RWPE2 (cell line): ENCODE measurements around the gene TANGO2.

ENCODE experiments used
- ATAC-seq: fragments of 200-7000 bp; cut with Tn5 transposase; 3 replicates; pipeline ENCODE4 v1.9.1; 2021; ENCODE audit warnings: low read depth
- DNase-seq: peaks from one replicate; pipeline ENCODE4 v3.0.0-alpha.2; 2020; ENCODE audit warnings: low spot score
- H3K27ac ChIP-seq: fragments of 450-650 bp; 2 replicates; pipeline ENCODE4 v1.5.1; 2017; ENCODE audit warnings: mild to moderate bottlenecking; ENCODE audit not compliant: poor library complexity, severe bottlenecking
- H3K27me3 ChIP-seq: fragments of 250-450 bp; sonication (Bioruptor Pico); 2 replicates; pipeline ENCODE4 v1.5.1; 2021; ENCODE audit warnings: mild to moderate bottlenecking, moderate library complexity; ENCODE audit not compliant: insufficient read depth, poor library complexity, severe bottlenecking
- H3K36me3 ChIP-seq: fragments of 250-450 bp; sonication (Bioruptor Pico); 2 replicates; pipeline ENCODE4 v1.5.1; 2020; ENCODE audit warnings: low read depth, mild to moderate bottlenecking, moderate library complexity
- H3K4me1 ChIP-seq: fragments of 250-450 bp; sonication (Bioruptor Pico); 2 replicates; pipeline ENCODE4 v1.5.1; 2021; ENCODE audit warnings: mild to moderate bottlenecking, moderate library complexity; ENCODE audit not compliant: insufficient read depth, poor library complexity, severe bottlenecking
- H3K4me3 ChIP-seq: fragments of 250-450 bp; sonication (Bioruptor Pico); 2 replicates; pipeline ENCODE4 v1.5.1; 2021; ENCODE audit warnings: mild to moderate bottlenecking, moderate library complexity; ENCODE audit not compliant: severe bottlenecking
- H3K9me3 ChIP-seq: fragments of 250-450 bp; sonication (Bioruptor Pico); 2 replicates; pipeline ENCODE4 v1.5.1; 2021; ENCODE audit warnings: mild to moderate bottlenecking, moderate library complexity; ENCODE audit not compliant: severe bottlenecking
- CTCF ChIP-seq: fragments of 450-650 bp; IDR thresholded peaks from one replicate; pipeline ENCODE4 v1.5.1; 2017; ENCODE audit warnings: mild to moderate bottlenecking, moderate library complexity; ENCODE audit not compliant: poor library complexity, severe bottlenecking

TANGO2 gene

GRCh38 chr22:19976671-19977070 lies 44.2 kb upstream of the TANGO2 start:
- Histone ChIP-seq H3K4me1 (peaks cover 12% of the 10 kb centered on the region), H3K4me3 (no peak overlapping the region), H3K27me3 (no peaks in the 10 kb centered on the region), H3K27ac (no peak overlapping the region), H3K9me3 (peaks cover 2% of the 10 kb centered on the region), H3K36me3 (peaks cover 11% of the 10 kb centered on the region; the same call in 1 of the 2 replicates)
- no peak for TF ChIP-seq CTCF
- ATAC-seq (no peak), DNase-seq (no peak)

DNA sequence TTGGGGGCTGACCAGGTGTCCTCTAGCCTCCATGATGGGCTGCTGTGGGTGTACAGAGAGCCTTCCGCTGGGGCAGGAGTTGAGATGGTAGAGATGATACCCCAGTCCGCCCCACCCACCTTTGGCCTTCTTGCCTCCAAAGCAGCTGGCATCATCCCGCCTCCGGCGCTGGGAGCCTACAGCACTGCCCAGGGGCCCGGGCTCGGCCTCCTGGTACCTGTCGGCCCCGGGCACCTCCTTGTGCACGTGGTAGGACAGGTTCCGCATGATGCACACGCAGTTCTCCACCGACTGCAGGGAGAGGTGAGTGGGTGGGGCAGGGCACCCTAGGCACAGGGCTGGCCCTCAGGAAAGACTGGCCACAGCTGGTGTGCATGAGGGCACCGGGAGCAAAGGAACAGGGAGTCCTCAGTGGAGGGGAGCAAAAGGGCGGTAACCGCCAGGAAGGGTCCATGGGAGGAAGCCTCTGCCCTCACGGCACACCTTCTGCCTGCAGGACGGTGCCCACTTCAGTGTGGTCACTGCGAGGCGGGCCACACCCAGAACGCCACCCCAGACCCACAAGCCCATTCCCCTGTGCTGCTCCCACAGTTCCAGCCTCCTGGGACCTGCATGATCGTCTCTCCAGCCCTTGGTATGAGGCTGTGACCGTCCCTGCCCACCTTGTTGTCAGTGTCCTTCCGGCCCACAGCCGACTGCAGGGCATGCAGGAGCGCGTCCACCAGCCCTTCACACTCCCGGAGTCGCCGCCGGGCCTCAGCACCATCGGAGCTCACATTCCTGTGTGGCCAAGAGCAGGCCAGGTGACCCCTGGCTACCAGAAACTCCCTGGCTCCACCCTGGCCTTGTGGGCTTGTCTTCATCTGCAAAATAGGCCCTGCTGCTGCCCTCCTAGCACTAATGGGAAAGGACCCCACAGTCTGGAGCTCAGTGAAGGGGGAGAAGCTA lies 43.3 kb upstream of the TANGO2 start:
- Histone ChIP-seq H3K36me3 (peaks cover 11% of the 10 kb centered on the region; the same call in 1 of the 2 replicates), H3K9me3 (peaks cover 2% of the 10 kb centered on the region), H3K4me3 (no peak overlapping the region), H3K27ac (no peak overlapping the region), H3K27me3 (no peaks in the 10 kb centered on the region), H3K4me1 (peaks cover 12% of the 10 kb centered on the region)
- ATAC-seq, result no peak
- TF ChIP-seq CTCF, result no peak
- no peak for DNase-seq

DNA sequence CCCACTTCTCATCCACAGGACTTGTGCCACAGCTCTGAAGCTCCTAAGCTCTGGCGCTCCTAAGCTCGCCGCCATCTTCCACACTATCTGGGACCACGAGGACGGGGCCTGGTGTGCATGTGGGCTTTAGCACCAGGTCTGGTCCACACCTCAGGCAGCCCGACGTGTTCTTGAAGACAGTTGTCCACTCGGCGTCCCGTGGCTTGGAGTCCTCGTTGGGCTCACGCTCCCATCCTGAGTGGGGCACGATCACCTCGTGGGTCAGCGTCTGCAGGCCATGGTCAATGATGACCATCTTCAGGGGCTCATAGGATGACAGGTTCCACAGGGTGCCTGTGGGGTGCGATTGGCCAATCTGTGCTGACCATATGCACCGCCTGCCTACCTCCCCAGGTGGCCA lies 42.2 kb upstream of the TANGO2 start:
- Histone ChIP-seq H3K27ac (no peak overlapping the region), H3K9me3 (peaks cover 2% of the 10 kb centered on the region), H3K4me3 (no peak overlapping the region), H3K27me3 (no peaks in the 10 kb centered on the region), H3K4me1 (peaks cover 24% of the 10 kb centered on the region), H3K36me3 (peaks cover 11% of the 10 kb centered on the region; the same call in 1 of the 2 replicates)
- TF ChIP-seq CTCF, result no peak
- ATAC-seq (no peak), DNase-seq (no peak)

- peaks cover 34% of the 10 kb centered on the region for H3K4me1 ChIP-seq
- peaks cover 2% of the 10 kb centered on the region for H3K9me3 ChIP-seq
- H3K27me3 ChIP-seq, result no peaks in the 10 kb centered on the region
- no peak for ATAC-seq
- H3K36me3 ChIP-seq, result peaks cover 7% of the 10 kb centered on the region; the same call in 1 of the 2 replicates
- no peak for TF ChIP-seq CTCF
- no peak for DNase-seq
- H3K27ac ChIP-seq, result no peak overlapping the region
- no peak overlapping the region for H3K4me3 ChIP-seq
Measured at GRCh38 chr22:19979712-19980493, 41.0 kb upstream of the TANGO2 start.
